Hematopoietic multipotent progenitor cell treated with erythropoietin and hydrocortisone succinate and interleukin-3 and kit ligand, for 15 days (in vitro differentiated cells): Measurements from ENCODE around the gene DLL4.

ENCODE experiments used
- DNase-seq: peaks from one replicate; pipeline ENCODE4 v3.0.0-alpha.2; 2015; ENCODE audit warnings: low spot score

Gene DLL4

DNA sequence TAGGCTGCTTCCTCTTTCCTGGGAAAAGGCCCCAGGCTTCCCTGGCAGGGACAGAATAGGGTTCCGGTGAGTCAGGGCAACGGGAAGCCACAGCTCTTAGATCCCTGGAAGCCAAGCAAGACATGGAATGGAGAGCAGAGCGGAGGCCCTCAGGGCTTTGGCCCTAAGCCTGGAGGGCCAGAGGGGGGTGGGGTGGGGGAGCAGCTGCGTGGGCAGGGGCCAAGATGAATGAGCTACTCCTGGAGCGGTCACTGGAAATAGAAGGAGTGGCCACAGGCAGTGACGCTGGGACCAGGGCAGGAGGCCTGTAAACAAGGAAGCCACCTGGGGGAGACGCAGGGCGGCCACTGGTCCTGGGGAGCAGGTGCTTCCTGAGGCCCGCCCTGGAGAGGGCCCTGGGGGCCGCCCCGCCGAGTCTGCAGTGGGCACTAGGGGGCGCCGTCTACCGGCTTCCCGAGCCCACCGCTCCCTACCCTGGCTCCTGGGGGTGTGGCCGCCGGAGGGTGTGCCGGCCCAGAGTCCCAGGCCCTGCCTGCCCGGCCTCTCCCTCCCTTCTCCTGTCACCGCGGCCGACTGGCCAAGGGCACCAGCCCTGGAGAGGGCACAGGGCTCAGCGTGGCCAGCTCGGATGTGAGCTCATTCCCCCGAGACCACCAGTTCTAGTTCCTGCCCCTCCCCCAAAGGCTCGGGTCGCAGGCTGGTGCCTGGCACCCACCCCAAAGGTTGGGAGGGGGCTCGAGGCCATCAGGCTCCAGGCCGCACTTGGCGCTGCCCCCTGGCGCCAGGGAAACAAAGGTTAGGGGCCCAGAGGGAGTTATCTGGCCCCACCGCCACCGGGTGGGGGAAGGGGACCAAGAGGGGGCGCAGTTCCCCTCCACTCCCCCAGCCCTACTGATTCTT, 22.8 kb upstream of the DLL4 start:
- peak; percentile 67 for DNase-seq

DNA sequence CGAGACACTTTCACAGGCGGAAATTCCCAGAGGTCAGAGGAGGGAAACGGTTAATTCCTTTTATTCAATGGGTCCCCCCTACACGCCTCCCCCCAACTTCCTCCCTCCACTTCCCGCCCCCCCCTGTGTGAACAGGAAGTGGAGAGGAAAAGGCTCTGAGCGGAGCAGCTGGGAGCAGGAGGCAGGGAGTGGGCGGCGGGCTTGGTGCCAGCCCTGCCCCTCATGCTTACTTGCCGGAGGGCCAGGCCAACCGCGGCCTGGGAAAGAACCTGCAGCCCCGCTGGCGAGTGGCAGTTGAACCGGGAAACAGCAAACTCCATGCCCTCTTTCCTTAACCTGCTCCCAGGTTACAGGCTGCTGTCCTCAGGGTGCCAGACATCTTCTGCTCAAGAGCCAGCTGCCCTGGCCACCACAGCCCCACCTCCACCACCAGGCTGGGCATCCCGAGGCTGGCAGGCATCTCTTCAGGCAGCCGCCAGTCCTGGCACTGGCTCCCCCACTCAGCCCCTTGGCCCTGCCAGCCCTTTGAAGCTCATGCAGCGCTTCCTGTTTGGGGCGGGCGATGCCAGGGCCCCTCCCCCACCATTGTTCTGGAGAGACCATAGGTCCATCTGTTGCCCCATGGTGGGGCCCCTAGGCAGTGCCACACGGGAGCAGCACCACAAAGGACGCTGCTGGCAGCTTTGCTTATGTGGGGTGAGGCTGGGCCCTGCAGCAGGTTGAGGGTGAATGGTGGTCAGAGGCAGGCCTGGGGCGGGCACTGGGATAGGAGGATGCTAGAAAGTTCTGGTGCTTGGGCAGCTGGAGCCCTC, 21.9 kb upstream of the DLL4 start:
- no peak for DNase-seq

DNA sequence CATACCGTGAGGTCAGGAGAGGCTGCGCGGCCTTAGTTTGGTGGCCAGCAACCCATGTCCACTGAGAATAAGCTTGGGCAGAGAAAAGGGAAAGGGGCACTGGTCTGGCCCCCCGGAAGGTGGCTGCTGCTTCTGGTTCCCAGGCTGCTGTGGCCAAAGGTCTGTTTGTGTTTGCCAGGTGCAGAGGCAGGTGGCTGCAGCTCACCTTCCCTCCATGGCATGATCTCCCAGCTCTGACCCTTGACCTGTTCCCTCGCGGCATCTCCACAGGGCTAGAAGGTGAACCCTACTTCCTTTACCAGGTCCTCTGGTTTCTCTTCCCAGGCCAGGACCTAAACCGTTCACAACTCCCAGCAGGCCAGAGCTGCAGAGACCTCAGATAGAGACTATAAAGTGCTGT, 21.0 kb upstream of the DLL4 start:
- DNase-seq, result no peak

DNA sequence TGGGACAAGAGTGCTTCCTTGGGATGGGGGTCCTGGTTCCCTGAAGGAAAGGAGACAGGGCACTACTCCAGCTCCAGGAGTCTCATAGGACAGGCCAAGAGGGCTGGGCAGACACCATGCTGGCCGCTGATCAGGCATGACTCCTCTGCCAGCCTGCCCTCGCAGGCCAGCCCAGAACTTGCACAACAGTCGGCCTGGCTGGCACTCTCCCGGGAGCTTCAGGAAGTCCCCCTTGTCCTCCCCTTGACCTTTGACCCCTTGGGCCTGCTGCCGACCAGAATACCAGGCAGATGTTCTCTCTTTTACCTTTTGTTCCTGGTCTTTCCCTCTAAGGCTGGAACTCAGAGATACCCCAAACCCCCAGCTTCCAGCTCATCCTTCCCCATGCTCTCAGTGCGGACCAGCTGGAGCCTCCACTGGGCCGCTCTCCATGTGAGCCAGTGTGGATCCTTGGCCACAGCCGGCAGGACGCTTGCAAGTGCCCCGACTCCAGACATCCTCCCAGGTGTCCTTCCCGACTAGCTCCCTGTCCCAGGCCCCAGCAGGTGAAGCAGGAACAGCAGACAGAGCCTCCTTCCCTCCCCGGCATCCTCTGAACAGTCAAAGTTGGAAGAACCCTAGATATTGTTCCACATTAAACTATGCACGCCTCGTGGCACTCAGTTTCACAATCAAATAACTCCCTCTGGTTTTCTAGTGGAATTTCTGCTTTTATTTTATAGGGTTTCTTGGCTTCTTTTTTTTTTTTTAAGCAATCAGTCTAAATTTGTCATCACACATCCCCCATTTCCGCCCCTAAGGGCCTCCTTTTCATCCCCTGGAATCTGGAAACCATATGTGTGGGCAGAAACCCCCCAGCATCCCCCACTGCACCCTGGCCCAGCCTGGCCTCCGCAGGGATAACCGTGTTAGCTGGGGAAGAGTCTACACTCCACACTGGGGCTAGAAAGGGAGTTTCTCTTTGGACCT, 19.2 kb upstream of the DLL4 start:
- DNase-seq, result no peak

DNA sequence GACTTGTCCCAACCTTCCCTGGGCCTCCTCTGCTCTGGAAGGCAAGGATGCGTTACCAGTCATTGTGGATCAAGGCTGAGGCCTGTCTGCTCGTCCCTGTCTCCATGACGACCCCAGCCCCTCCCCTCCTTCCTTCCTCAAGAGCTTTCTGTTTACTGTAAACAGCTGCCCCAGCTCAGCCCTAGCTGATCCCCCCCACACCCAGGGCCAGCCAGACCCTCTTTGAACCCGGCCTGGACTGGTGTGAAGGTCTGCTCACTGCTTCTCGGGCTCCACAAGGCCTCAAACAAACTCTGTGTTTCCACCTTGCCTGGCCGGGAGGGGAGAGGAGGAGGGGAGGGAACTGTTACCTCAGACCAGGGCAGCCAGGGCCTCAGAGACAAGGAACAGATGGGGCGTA, 18.0 kb upstream of the DLL4 start:
- no peak for DNase-seq

DNA sequence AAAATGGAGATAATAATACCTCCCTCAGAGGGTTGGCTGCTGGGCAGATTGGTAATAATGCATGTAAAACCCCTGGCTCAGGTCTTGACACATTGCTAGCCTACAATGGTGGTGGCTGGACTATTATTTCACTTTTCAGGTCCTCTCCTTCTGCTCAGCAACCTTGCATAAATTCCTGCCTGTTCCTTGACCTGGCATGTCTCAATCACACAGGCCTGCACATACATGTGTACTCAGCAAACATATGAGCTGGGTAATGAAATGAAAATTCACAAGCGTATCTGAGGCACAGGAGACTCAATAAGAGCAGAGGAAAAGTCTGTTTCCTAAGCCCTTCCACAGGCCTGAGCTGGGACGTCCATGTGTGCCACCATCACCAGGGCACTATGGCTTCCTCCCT, 17.4 kb upstream of the DLL4 start:
- DNase-seq, result no peak

DNA sequence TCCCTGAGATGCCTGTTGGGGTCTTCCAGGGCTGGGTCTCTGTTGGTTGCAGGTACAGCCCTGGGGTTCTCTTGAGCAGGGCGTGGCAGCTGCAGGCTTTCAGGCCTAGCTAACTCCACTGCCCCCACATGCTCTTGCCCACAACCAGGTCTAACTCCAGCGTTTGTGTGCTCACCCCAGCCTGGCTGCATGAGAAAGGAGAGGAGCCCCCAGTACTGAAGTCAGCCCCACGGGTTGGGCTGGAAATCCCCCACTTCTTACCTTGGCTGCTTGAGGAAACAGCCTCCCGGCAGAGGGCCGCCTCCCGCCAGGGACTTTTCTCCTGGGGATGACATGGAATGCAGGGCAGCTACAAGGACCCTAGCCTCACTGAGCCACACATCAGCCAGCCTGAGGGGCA, 16.7 kb upstream of the DLL4 start:
- DNase-seq, result no peak

DNA sequence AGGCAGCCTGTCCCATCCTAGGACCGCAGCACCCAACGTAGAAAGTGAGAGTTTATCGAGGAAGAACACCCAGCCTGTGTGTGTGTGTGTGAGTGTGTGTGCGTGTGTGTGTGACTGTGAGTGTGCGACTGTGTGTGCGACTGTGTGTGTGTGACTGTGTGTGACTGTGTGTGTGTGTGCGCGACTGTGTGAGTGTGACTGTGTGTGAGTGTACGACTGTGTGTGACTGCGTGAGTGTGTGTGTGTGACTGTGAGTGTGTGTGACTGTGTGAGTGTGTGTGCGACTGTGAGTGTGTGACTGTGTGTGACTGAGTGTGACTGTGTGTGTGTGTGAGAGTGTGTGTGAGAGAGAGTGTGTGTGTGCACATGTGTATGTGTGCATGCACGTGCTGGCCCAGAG, 15.1 kb upstream of the DLL4 start:
- no peak for DNase-seq

DNA sequence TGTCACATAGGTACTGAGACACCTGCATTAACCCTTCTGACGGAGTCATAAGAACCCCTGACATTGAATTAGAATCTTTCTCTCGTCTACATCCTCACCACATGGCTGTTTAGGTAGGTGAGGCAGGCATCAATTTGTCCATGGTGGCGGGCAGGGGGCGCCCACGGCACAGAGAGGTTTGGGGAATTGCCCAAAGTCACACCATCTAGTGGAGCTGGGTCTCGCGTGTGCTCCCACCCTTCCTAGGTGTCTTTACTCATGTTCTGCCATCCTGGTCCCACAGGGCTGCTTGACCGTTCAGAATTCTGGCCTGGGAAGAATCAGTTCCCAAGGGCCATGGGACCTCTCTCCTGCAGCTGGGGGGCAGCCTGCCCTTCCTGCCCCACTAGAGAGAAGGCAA, 14.7 kb upstream of the DLL4 start:
- no peak for DNase-seq

DNA sequence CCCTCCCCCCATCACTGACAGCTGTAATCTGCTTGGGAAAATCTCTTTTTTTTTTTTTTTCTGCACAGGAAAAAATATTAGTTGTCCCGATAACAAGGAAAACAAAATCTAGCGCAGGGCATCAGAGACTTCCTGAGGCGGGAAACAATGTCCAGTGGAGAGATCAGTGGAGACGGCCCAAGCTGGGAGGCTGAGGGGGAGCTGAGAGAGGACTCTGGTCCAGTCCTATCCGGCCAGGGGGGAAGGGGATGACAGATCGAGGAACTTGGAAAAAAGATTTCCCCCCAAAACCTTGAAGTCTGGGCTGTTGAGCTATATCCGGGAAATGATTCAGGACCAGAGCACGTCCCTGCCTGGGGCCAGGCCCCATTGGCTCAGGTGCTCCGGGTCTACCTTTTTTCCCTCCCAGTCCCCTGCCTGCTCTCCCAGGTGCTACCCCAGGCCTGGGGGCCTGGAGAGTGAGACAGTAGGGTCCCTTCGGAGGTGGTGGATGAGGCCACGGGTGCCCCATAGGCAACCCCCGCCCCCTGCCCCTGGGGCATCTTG, 14.0 kb upstream of the DLL4 start:
- DNase-seq, result no peak

DNA sequence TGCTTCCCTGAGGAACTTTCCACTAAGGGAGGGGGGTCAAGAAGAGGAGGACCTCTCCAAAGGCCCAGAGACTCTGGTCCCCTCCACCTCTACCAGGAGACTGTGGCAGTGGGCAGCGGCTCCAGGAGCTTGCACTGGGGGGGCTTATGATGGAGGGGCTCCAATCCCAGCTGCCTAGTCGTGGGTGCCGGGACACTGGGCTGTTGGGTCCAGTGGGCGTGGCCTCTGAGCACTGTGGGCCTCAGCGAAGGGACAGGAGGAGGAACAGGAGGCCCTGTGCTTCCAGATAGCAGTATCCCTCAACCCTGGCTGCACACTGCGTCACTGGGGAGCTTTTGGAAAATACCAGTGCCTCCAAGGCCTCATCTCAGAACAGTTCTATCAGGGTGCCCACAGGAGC, 13.5 kb upstream of the DLL4 start:
- no peak for DNase-seq

DNA sequence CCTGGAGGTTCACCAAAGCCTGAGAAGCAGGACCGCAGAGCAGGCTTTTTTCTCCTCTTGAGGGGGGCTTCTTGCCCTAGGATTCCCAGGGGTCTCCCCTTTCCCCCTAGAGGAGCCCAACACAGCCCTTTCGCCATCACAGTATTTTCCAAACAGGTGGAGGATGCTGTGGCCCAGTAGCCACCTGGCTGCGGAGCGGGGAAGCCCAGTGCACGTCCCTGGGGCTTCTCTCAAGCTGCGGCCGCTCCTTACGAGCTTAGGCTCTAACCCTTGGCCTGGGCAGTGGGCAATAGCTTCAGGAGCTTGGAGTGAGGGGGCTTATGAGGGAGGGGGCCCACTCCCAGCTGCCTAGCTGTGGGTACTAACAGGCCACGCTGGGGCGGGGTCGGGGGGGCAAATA, 11.6 kb upstream of the DLL4 start:
- no peak for DNase-seq

DNA sequence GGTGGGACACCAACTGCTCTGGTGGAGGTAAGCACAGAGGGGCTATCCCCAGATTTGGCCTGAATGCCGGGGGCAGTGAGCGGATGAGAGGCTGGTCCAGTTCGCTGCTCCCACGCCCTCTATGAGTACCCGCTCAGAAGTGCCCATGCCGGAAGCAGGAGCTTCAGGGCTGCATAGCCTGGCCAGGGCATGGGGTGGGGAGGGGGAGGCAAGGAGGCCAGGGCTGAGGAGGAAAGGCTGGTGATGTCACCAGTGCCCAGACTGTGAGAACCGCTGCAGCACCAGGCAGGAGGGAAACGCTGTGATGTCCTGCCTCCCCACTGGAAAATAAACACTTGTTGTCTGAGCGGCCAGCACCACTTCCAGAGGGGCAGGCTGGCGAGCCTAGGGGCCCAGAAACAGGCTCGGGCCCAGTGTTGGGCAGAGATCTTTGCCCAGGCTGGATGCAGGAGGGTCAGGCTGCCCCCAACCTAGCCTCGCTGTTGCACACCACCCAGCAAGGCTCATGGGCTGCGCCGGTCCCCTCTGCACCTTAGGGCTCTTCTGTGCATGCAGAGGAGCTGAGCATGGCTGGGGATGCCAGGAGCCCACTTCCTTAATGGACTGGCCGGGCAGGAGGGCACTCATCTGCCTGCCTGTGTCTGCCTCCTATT, 10.9 kb upstream of the DLL4 start:
- no peak for DNase-seq

DNA sequence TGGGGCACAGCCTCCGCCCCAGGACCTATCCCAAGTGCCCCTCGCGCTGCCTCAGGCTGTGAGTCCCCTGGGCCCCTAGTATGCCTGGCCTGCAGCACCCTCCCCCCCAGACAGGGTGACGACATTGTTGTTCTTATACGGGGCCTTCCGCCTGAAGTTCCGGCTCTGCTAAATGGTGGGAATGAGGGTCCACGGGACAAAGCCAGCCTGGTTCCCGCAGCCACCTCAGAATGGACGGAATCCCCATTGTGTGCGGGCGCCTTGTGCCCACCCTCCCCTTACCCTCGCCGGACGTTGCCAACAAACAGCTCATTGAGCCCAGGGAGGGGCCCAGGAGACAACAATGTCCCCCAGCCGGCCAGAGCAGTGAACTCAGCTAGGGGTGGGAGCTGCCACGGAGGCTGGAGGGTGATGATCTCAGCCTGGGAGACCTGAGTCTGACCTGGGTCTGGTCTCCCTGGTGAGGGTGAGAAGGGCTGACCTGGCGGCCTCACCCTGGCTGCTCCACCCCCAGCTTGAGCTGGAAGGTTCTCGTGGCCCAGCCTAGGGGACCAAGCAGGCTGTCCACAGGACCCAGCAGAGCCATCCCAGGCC, 10.2 kb upstream of the DLL4 start:
- DNase-seq, result no peak

DNA sequence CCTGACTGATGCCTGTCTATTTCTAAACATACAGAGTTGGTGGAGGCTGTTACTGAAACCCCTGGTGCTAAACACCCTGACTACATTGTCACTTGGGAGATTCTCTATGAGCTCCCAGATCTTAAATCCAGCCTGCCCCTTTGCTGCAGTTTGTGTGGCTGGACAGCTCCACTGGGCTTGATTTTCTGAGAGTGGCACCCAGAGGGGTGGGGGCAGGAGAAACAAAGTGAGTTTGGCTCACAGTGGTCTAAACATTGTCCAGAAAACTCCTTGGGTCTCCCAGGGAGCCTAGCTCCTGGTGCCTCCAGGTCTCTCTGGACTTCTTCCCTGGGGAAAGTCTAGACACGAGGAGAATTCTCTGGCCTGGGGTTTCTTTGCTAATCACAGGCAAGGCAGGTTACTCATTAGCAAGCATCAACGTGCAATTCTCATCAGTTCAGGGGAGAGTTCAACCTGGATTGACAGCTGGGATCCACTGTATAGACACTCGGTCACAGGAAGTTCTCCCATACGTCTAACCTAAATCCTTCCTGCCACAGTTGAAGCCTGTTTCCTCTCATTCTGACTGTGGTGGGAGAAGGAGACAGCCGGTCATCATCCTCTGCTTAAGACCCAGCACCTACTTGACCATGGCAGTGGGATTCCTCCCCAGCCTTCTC, 7.1 kb upstream of the DLL4 start:
- no peak for DNase-seq

DNA sequence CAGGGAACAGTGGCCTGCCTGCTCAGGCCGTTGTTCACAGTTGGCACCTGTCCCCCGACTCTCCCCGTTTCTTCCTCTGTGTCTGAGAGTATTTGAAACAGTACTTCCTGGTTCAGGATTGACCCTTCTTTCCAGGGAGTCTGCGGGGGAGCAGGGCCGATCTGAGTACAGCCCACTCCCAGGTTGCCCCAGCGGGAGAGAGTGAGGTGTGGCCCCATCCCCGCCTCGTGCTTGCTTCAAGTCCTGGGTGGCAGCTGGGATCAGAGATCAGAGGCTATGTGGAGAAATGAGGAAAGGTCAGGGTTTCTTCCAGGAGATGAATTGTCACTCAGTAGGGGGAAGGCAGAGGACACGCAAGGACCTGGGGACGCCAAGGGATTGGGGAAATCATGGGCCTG, 6.5 kb upstream of the DLL4 start:
- no peak for DNase-seq

DNA sequence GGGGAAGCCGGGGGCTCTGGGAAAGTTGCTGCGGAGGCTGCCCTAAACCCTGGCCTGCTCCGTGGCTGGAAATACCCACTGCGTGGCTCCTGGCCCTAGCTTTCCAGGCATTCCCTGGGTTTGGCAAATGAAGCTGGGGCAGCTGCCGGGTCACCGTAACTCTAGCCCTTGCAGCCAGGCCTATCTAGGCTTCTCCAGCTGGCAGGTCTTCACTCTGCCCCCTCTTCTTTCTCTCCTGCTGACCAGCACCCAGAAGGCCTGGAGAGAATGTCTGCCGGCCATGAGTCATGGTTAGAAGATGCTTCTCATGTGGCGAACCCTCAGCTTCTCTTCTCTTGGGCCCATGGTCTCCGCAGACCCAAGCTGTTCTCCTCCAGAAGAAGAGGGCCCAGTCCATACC, 5.6 kb upstream of the DLL4 start:
- DNase-seq, result no peak

DNA sequence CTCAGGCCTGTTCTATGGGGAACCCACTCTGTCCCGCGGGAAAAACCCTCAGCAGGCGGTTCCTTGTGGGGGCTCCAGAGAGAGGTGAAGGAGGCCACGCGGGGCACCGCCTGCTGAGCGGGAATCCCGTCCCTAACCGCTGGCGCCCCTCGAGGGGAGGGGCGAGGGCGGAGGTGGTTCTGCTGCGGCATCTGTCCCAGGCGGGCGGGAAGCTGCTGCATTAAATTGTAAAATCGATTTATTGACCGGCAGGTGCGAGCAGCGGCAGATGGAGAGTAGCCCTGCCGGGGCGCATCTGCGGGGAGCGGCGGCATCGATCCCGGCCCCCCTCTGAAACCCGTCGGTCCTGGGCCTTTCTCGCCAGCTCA, 3.7 kb upstream of the DLL4 start:
- DNase-seq, result no peak

DNA sequence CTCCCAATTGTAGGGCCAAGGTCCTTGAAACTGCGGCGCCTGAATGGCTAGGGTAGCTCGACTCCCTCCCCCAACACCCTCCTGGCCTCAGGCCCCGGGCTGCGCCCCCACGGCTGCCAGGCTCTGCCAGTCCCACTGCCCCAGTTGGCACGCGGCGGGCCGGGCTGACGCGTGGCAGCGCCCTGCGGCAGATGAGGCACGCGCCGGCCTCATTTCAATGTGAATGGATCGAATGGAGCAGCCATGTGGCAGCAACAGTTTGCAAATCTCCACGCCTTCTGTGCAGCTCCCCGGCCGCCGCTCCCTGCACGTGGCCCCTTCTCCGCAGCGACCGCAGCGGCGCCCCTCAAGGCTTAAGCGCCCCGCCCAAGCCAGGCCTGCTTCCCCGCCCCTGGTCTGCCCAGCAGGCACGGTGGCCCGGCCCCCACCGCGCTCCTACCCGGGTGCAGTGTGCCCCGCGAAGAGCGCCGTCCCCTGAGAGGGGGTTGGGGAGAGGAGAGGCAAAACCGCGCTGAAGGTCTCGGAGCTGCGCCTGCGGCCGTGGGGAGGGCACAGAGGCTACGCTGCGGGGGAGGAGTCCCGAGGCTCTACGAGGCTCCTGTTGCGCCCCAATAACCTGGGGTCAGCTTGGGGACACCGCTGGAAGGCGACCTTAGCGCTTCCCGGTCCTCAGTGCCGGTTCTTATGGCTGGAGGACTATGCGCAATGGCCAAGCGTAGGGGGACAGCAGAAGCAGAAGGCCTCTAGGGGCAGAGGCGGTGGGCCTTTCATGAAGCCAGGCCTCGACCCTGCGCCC, 3.1 kb upstream of the DLL4 start:
- DNase-seq, result no peak
